Panc1 (cell line): ENCODE data around the gene PRKCG. TPM values are rescaled to one million over a fixed set of nuclear protein-coding genes. Genes with fewer than 3 reads are reported as not detected.

ENCODE experiments used
- ATAC-seq: fragments of 200-7000 bp; cut with Tn5 transposase; 2 replicates; pipeline ENCODE4 v1.9.1; 2020; ENCODE audit warnings: mild to moderate bottlenecking, moderate library complexity
- BruUV-seq: library from RNA; stranded (reverse); fragments of 400-500 nt; replicated peaks from 2 replicates; lab custom pipeline; 2021; lab: Mats Ljungman, UMichigan
- CTCF ChIA-PET: fragments of 300-600 bp; sonication (Branson Sonifier 250); formaldehyde crosslinking; loops from one replicate; lab custom pipeline; 2022; ENCODE audit warnings: antibody characterized with exemption; lab: Charles Lee
- POLR2A ChIA-PET: fragments of 300-600 bp; sonication (Branson Sonifier 250); formaldehyde crosslinking; loops from one replicate; lab custom pipeline; 2022; ENCODE audit warnings: antibody characterized with exemption; lab: Charles Lee
- DNase-seq: peaks from one replicate; pipeline ENCODE4 v3.0.0-alpha.2; 2010; ENCODE audit warnings: low read depth, low spot score
- H3K27ac ChIP-seq: 2 replicates; pipeline ENCODE4 v1.5.1; 2011; ENCODE audit warnings: mild to moderate bottlenecking, low read length, inconsistent platforms
- H3K27me3 ChIP-seq: fragments of 200-500 bp; sonication (Bioruptor generic); 2 replicates; pipeline ENCODE4 v1.6.0; 2014; ENCODE audit warnings: low read length, inconsistent platforms; ENCODE audit not compliant: control insufficient read depth, insufficient read depth
- H3K36me3 ChIP-seq: fragments of 200-500 bp; sonication (Bioruptor generic); 2 replicates; pipeline ENCODE4 v1.5.1; 2014; ENCODE audit warnings: inconsistent platforms, mild to moderate bottlenecking, low read length, moderate library complexity; ENCODE audit not compliant: control insufficient read depth, insufficient read depth
- H3K4me1 ChIP-seq: 2 replicates; pipeline ENCODE4 v1.5.1; 2011; ENCODE audit warnings: inconsistent platforms, mild to moderate bottlenecking, low read length, moderate library complexity; ENCODE audit not compliant: control insufficient read depth, insufficient read depth
- H3K4me3 ChIP-seq, 2 experiments: 2 replicates each; pipeline ENCODE4 v1.5.1; 2011 to 2012; ENCODE audit warnings: low read depth in 2 of 2, low read length in 2 of 2, mild to moderate bottlenecking in 2 of 2, inconsistent platforms in 1 of 2, moderate library complexity in 1 of 2
- H3K9me3 ChIP-seq: fragments of 200-500 bp; sonication (Bioruptor generic); 2 replicates; pipeline ENCODE4 v1.5.1; 2014; ENCODE audit warnings: low read depth, mild to moderate bottlenecking, inconsistent platforms, low read length, moderate library complexity; ENCODE audit not compliant: control insufficient read depth, insufficient read depth
- CTCF ChIP-seq: fragments of 450-650 bp; IDR thresholded peaks from 2 replicates; pipeline ENCODE4 v1.5.1; 2017; ENCODE audit warnings: mild to moderate bottlenecking
- POLR2AphosphoS5 ChIP-seq: IDR thresholded peaks from 2 replicates; pipeline ENCODE4 v1.6.1; 2012; ENCODE audit warnings: mild to moderate bottlenecking, low read depth, low read length, moderate library complexity
- REST ChIP-seq, 2 experiments: IDR thresholded peaks; 2 replicates each; pipeline ENCODE4 v1.6.1; 2011 to 2012; ENCODE audit warnings: low read depth in 2 of 2, control low read depth in 1 of 2, low read length in 1 of 2, mild to moderate bottlenecking in 1 of 2, moderate library complexity in 1 of 2; ENCODE audit not compliant: insufficient read depth in 1 of 2
- SIN3A ChIP-seq: IDR thresholded peaks from 2 replicates; pipeline ENCODE4 v1.6.1; 2012; ENCODE audit warnings: low read depth, mild to moderate bottlenecking, low read length, moderate library complexity, borderline replicate concordance; ENCODE audit not compliant: insufficient read depth
- TCF7L2 ChIP-seq: IDR thresholded peaks from 2 replicates; pipeline ENCODE4 v1.6.1; 2011; ENCODE audit warnings: mild to moderate bottlenecking, low read depth, low read length, inconsistent platforms
- in situ Hi-C: cut with HindIII; loops from 2 replicates; pipeline ENCODE4 v1.10.0; 2016; ENCODE audit warnings: low sequenced_read_pairs, low pct_unique_long_range_greater_than_20kb
- intact Hi-C: fragments of 100-400 bp; cut with micrococcal nuclease; formaldehyde crosslinking; loops from one replicate; pipeline ENCODE4 v1.10.0; 2022; ENCODE audit not compliant: unreplicated experiment
- total RNA-seq: library from RNA; stranded (reverse); gene quantifications from one replicate; pipeline ENCODE4 v1.2.1, GENCODE V29; 2021; ENCODE audit not compliant: unreplicated experiment

The PRKCG gene
- total RNA-seq, 1 experiment from 2014 or later = 2.5 TPM

- in situ Hi-C loops (no loop called here), intact Hi-C loops (no loop called here)
- peaks cover 24% of the 10 kb centered on the region for H3K4me1 ChIP-seq
- no peak for ATAC-seq
- H3K36me3 ChIP-seq = peaks cover 6% of the 10 kb centered on the region; the same call in 1 of the 2 replicates
- ChIA-PET POLR2A (interaction anchor here (0.6 to 0.7 kb wide), 4 partner anchors 12 to 334 kb away, joined by 3 to 20 read pairs (median 5); partner anchors contain the start of gene PRKCG), CTCF (interaction anchor here (0.6 to 0.9 kb wide), 2 partner anchors 18 to 77 kb away, joined by 6 to 7 read pairs; no protein-coding TSS in a partner anchor)
- H3K27me3 ChIP-seq = no peaks in the 10 kb centered on the region
- TSS peak; percentile 75 for BruUV-seq
- no peaks in the 10 kb centered on the region for H3K9me3 ChIP-seq
- H3K27ac ChIP-seq = peak overlapping the region; percentile 85
- no peak for DNase-seq
- peak overlapping the region; percentile 57 to 95 for H3K4me3 ChIP-seq
- no peak for TF ChIP-seq POLR2AphosphoS5
- TF ChIP-seq TCF7L2 = no peak
- TF ChIP-seq REST (IDR thresholded peaks at IDR 0.05; ENCODE audit: insufficient read depth in 1 of 2, low read depth in 2 of 2, low read length in 1 of 2) = no peak
- no peak for TF ChIP-seq CTCF
- TF ChIP-seq SIN3A = no peak
Measured at GRCh38 chr19:53870485-53870844, 11.5 kb upstream of the PRKCG start.

GRCh38 chr19:53871454-53871853 lies 10.5 kb upstream of the PRKCG start:
- ChIA-PET CTCF (no interaction called here), POLR2A (interaction anchor here (0.5 to 0.6 kb wide), 3 partner anchors 12 to 138 kb away, joined by 4 to 9 read pairs (median 5); no protein-coding TSS in a partner anchor)
- peak overlapping the region; percentile 85 for H3K27ac ChIP-seq
- BruUV-seq = no TSS peak
- H3K4me1 ChIP-seq = peaks cover 29% of the 10 kb centered on the region
- ATAC-seq = no peak
- no peak for DNase-seq
- no peaks in the 10 kb centered on the region for H3K27me3 ChIP-seq
- H3K36me3 ChIP-seq = peaks cover 6% of the 10 kb centered on the region; the same call in 1 of the 2 replicates
- no peaks in the 10 kb centered on the region for H3K9me3 ChIP-seq
- in situ Hi-C loops = no loop called here
- intact Hi-C loops = no loop called here
- peak overlapping the region; percentile 1 to 5; a peak in 1 of 4 replicates for H3K4me3 ChIP-seq
- TF ChIP-seq SIN3A (no peak), CTCF (no peak), POLR2AphosphoS5 (no peak), TCF7L2 (no peak), REST (IDR thresholded peaks at IDR 0.05; ENCODE audit: insufficient read depth in 1 of 2, low read depth in 2 of 2, low read length in 1 of 2) (no peak)
